KMS-11 (cell line): ENCODE data around the gene FYN.

Source experiments
- H2AFZ ChIP-seq: fragments of 200-600 bp; sonication (generic); 2 replicates; pipeline ENCODE4 v1.6.1; 2016; ENCODE audit warnings: antibody characterized with exemption, mixed run types, low read depth
- H3K27ac ChIP-seq: fragments of 200-600 bp; sonication (generic); 2 replicates; pipeline ENCODE4 v1.6.1; 2016; ENCODE audit warnings: mild to moderate bottlenecking, mixed run types
- H3K27me3 ChIP-seq: fragments of 200-600 bp; sonication (generic); 2 replicates; pipeline ENCODE4 v1.6.1; 2017; ENCODE audit warnings: mild to moderate bottlenecking, low read depth, mixed run types, moderate library complexity; ENCODE audit not compliant: insufficient read depth
- H3K36me3 ChIP-seq: fragments of 200-600 bp; sonication (generic); 2 replicates; pipeline ENCODE4 v1.6.1; 2017; ENCODE audit warnings: mild to moderate bottlenecking, mixed run types; ENCODE audit not compliant: insufficient read depth
- H3K4me1 ChIP-seq: fragments of 200-600 bp; sonication (generic); 2 replicates; pipeline ENCODE4 v1.6.1; 2016; ENCODE audit warnings: mild to moderate bottlenecking, low read depth, mixed run types; ENCODE audit not compliant: poor library complexity, severe bottlenecking
- H3K4me2 ChIP-seq: fragments of 200-600 bp; sonication (generic); 2 replicates; pipeline ENCODE4 v1.7.0; 2016; ENCODE audit warnings: mild to moderate bottlenecking, mixed run types
- H3K4me3 ChIP-seq: fragments of 200-600 bp; sonication (generic); IDR thresholded peaks from 2 replicates; pipeline ENCODE4 v1.6.1; 2017; ENCODE audit warnings: low read depth, low read length, mixed read lengths; ENCODE audit not compliant: insufficient read depth
- H3K79me2 ChIP-seq: fragments of 200-600 bp; sonication (generic); 2 replicates; pipeline ENCODE4 v1.6.1; 2016; ENCODE audit warnings: low read depth, mixed run types; ENCODE audit not compliant: insufficient read depth
- H3K9ac ChIP-seq: fragments of 200-600 bp; sonication (generic); 2 replicates; pipeline ENCODE4 v1.6.1; 2016; ENCODE audit warnings: mild to moderate bottlenecking, mixed run types
- H4K20me1 ChIP-seq: fragments of 200-600 bp; sonication (generic); 2 replicates; pipeline ENCODE4 v1.6.1; 2016; ENCODE audit warnings: mild to moderate bottlenecking, mixed run types; ENCODE audit not compliant: insufficient read depth
- CTCF ChIP-seq: fragments of 200-600 bp; sonication (generic); conservative IDR thresholded peaks from 2 replicates; pipeline ENCODE4 v1.6.1; 2017; ENCODE audit warnings: low read depth, mild to moderate bottlenecking, antibody characterized with exemption, low read length, moderate library complexity, mixed read lengths

The FYN gene

GRCh38 chr6:111686249-111686931 is 186.9 kb downstream of the FYN start:
- Histone ChIP-seq H3K79me2 (no peaks in the 10 kb centered on the region), H3K27me3 (no peaks in the 10 kb centered on the region), H3K27ac (no peak overlapping the region), H3K4me1 (peaks cover 9% of the 10 kb centered on the region), H3K36me3 (no peaks in the 10 kb centered on the region), H2AFZ (no peak overlapping the region), H4K20me1 (no peaks in the 10 kb centered on the region), H3K4me3 (no peak overlapping the region), H3K9ac (no peak overlapping the region), H3K4me2 (no peak overlapping the region)
- no peak for TF ChIP-seq CTCF

- Histone ChIP-seq H4K20me1 (no peaks in the 10 kb centered on the region), H2AFZ (no peak overlapping the region), H3K27me3 (no peaks in the 10 kb centered on the region), H3K27ac (no peak overlapping the region), H3K4me1 (peaks cover 9% of the 10 kb centered on the region), H3K4me3 (no peak overlapping the region), H3K79me2 (no peaks in the 10 kb centered on the region), H3K9ac (no peak overlapping the region), H3K4me2 (no peak overlapping the region), H3K36me3 (no peaks in the 10 kb centered on the region)
- no peak for TF ChIP-seq CTCF
Observed at GRCh38 chr6:111685526-111685925, 187.7 kb downstream of the FYN start.

GRCh38 chr6:111685058-111685457 is 188.2 kb downstream of the FYN start:
- TF ChIP-seq CTCF, result no peak
- Histone ChIP-seq H3K4me1 (peaks cover 9% of the 10 kb centered on the region), H3K4me3 (no peak overlapping the region), H3K4me2 (no peak overlapping the region), H3K27me3 (no peaks in the 10 kb centered on the region), H2AFZ (no peak overlapping the region), H3K79me2 (no peaks in the 10 kb centered on the region), H4K20me1 (no peaks in the 10 kb centered on the region), H3K36me3 (no peaks in the 10 kb centered on the region), H3K9ac (no peak overlapping the region), H3K27ac (no peak overlapping the region)

GRCh38 chr6:111683749-111684267 is 189.4 kb downstream of the FYN start:
- H3K36me3 ChIP-seq, result no peaks in the 10 kb centered on the region
- peaks cover 9% of the 10 kb centered on the region for H3K4me1 ChIP-seq

More at GRCh38 chr6:111683749-111684267, 189.4 kb downstream of the FYN start:
- Histone ChIP-seq H3K4me2 (no peak overlapping the region), H3K79me2 (no peaks in the 10 kb centered on the region), H3K27ac (no peak overlapping the region), H3K9ac (no peak overlapping the region), H4K20me1 (no peaks in the 10 kb centered on the region), H3K27me3 (no peaks in the 10 kb centered on the region), H2AFZ (no peak overlapping the region), H3K4me3 (no peak overlapping the region)
- TF ChIP-seq CTCF, result no peak
